HT-29 (cell line): ENCODE measurements around the gene TCFL5. TPM values are rescaled to one million over a fixed set of nuclear protein-coding genes. Genes with fewer than 3 reads are reported as not detected.

Experiments
- DNase-seq: peaks from one replicate; pipeline ENCODE4 v3.0.0-alpha.2; 2015; ENCODE audit warnings: low spot score
- total RNA-seq: library from RNA; depleted of rRNA; stranded (reverse); fragments of >200 nt; shearing (Covaris generic); gene quantifications from 2 replicates; pipeline ENCODE4 v1.2.3, GENCODE V29; 2014

TCFL5 gene
- total RNA-seq, 1 experiment from 2014 or later: 16.1 TPM

GRCh38 chr20:62812907-62813200, 48.8 kb downstream of the TCFL5 start:
- no peak for DNase-seq

DNA sequence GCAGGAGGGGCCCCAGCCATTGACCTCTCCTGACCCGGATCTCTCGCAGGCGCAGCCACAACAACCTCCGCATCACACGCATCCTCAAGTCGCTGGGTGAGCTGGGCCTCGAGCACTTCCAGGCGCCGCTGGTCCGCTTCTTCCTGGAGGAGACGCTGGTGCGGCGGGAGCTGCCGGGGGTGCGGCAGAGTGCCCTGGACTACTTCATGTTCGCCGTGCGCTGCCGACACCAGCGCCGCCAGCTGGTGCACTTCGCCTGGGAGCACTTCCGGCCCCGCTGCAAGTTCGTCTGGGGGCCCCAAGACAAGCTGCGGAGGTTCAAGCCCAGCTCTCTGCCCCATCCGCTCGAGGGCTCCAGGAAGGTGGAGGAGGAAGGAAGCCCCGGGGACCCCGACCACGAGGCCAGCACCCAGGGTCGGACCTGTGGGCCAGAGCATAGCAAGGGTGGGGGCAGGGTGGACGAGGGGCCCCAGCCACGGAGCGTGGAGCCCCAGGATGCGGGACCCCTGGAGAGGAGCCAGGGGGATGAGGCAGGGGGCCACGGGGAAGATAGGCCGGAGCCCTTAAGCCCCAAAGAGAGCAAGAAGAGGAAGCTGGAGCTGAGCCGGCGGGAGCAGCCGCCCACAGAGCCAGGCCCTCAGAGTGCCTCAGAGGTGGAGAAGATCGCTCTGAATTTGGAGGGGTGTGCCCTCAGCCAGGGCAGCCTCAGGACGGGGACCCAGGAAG, 49.3 kb downstream of the TCFL5 start:
- DNase-seq: no peak

DNA sequence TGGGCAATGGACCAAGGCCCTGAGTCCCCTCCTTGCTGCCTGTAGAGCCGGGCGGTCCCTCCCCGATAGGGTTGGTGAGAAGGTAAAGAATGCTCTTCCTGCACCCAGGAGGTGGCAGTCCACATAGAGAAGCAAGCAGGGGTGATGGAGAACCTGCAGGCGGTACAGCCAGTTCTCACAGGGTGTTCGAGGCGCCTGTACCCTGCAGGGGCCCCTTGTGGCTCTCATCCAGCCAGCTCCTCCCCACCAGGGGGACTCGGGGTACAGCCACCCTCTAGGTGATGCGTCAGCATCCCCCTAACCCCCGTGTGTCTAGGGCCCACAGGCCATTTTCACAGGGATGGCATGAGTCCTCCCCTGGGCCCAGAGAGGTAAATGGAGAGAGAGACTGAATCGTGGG, 49.9 kb downstream of the TCFL5 start:
- DNase-seq: no peak

DNA sequence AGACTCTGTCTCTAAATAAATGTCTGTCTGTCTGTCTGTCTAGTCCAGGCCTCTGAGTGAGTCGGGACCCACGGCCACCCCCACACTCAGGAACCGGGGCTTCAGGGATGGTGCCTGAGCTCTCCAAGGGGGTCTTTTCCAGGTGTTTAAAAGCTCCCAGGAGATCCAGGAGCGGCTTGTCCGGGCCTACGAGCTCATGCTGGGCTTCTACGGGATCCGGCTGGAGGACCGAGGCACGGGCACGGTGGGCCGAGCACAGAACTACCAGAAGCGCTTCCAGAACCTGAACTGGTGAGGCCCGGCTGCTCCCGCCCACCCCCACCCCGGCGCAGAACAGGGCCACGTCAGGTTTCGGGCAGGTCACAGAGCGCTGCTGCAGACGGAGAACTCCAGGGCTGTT, 50.3 kb downstream of the TCFL5 start:
- DNase-seq: no peak

DNA sequence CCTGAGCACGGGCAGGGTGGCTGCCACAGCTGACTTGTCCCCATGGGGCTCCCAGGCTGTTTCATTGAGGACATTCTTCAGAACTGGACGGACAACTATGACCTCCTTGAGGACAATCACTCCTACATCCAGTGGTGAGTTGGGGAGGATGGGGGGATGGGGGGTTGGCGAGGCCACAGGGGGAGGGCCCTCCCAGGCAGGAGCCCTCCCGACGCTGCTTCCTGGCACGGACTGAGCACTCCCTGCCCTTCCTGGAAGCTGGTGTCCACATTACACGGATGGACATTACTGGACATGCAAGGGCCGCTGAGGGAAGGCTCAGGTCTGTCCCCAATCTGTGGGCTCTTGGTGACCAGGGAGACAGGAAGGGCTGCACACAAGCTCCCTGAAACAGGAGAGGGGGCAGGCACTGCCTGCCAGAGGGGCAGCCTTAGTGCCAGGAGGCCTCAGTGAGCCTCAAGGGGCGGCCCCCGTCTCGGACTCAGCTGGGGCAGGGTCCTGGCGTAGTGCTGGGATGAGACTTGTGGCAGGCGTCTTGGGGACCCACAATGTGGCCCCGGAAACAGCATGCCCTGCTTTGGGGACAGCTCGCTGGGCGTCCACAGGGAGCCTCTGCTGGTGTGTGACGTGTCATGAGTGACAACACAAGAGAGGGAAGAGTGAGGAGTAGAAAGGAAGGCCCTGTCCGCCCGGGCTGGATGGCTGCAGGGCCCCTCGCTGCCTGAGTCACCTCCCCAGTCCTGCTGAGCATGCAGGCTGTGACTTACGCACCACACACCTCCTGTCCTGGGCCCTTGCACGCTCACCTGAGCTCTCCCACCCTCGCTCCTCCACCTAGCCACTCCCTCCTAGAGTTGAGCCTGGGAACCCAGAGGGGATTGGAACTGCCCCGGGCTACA, 51.8 kb downstream of the TCFL5 start:
- DNase-seq: no peak

GRCh38 chr20:62808211-62808865, 53.3 kb downstream of the TCFL5 start:
- peak; percentile 85 for DNase-seq

- no peak for DNase-seq
These were observed 54.0 kb downstream of the TCFL5 start for GRCh38 chr20:62807444-62808210.

- DNase-seq: no peak
These were observed 55.1 kb downstream of the TCFL5 start for GRCh38 chr20:62806383-62807050.

DNA sequence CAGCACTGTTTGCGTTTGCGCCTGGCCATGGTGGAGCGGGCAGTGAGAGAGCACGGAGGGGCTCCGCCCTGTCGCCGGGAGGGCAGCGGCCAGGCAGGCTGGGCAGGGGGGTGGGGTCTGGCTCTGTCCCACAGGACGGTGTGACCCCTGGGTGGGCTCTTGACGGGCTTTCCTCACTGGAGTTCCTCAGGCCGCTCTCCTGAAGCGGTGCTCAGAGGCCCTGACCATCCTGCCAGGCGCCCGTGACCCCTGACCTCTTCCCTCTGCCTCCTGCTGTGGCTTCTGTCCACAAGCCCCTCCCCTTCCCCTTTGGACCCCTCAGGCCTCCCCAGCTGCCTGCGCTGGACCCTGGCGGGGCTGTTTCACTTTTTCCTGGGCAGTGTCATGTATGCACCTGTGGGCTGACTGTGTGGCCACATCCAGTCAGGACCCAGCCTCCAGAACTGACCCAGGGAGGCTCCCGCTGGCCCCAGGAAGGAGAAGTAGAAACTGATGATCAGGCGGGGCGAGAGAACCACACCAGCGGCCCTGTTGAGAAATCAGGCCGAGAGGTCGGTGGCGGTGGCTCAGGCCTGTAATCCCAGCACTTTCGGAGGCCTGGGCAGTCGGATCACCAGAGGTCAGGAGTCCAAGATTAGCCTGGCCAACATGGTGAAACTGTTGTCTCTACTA, 55.8 kb downstream of the TCFL5 start:
- DNase-seq: no peak

DNA sequence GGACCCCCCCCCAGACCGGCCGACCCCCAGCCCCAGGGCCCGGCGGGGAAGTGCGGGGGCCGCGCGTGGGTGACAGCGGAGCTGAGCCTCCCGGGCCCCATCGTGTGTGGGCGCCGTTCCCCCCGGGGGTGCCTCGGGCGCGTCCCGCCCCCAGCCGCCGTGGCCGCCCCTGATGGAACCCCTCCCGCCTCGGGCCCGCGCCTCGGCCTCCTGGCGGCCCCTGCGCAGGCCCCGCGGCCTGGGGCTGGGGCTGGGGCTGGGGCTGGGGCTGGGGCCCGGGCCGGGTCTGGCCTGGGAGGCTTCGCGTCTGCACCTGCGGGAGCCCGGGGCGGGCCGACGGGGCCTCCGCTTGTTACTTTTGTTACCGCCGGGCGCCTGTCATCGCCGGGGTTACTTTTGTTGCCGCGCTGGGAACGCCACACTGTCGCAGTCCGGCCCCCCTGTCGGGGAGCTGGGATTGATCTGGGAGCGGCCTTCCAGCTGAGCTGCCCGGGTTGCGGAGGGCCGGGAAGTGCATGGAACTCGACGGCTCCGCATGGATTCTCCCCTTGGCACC, 56.4 kb downstream of the TCFL5 start:
- DNase-seq: no peak

- DNase-seq: no peak
These were observed 56.9 kb downstream of the TCFL5 start, which contains the start of gene OGFR for GRCh38 chr20:62804627-62805154. Gene OGFR, plus strand, starts transcription at chr20:62804835. Its CDS starts 25 bp downstream, at chr20:62804860.

DNA sequence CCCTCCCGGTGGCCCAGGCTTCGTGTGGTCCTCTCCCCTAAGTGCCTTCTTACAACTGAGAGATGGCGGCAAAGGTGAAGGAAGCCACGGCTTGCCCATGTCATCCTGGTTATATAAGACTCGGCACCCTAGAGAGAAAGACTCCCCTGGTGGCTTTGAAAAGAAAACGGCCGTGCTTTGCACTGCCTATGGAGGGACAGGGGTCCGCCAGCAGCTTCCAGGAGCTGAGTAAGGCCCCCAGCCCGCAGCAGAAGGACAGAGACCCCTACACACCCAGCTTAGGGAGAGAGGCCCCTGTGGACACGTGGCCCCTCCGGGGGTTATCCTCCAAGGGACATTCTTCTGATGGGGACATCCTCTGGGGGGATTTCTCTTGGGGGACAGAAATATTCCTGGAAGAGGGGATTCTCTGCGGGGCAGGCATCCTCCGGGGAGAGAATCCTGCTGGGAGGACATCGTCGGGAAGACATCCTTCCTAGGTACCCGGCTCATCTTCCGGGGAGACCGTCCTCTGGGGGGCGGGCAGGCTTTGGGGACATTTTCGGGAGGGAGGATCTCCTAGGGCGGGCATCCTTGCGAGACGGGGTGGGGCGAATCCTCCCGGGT, 57.5 kb downstream of the TCFL5 start:
- no peak for DNase-seq

- no peak for DNase-seq
These were observed 59.5 kb downstream of the TCFL5 start for GRCh38 chr20:62802026-62802712.

- DNase-seq: no peak
These were observed 60.2 kb downstream of the TCFL5 start for GRCh38 chr20:62801284-62802010.

GRCh38 chr20:62800314-62801259, 61.0 kb downstream of the TCFL5 start:
- DNase-seq: no peak

DNA sequence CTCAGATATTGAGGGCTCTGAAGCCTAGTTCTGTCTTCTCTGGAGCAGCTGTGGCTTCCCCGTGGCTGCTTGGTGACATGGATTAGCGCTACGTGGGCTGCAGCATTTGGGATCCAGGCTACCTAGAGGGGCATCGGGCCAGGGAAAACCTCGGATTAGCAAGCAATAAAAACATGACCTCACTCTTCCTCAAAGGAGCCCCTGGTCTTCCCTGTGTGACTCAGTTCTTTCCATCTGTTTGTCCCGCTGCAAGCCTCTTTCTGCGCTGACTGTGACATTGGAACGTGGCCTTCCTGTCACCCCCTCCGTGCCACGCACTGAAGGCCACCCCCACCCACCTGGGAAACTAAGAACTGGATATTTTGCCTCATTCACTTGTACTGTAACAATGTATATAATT, 61.7 kb downstream of the TCFL5 start:
- DNase-seq: no peak

- DNase-seq: no peak
These were observed 62.2 kb downstream of the TCFL5 start for GRCh38 chr20:62799459-62799858.
